A673 (cell line): ENCODE measurements around the gene CHFR.

Experiments used
- CTCF ChIP-seq: fragments of 300-800, 200-600 bp; sonication (generic); conservative IDR thresholded peaks from 2 replicates; pipeline ENCODE4 v1.5.1; 2017; ENCODE audit warnings: low read depth, mild to moderate bottlenecking, antibody characterized with exemption, low read length, moderate library complexity, mixed read lengths
- EZH2 ChIP-seq: fragments of 200-600 bp; sonication (generic); IDR thresholded peaks from 2 replicates; pipeline ENCODE4 v1.6.1; 2017; ENCODE audit warnings: borderline replicate concordance, low read depth, mild to moderate bottlenecking, mixed read lengths, antibody characterized with exemption, low read length; ENCODE audit not compliant: poor library complexity, severe bottlenecking

DNA sequence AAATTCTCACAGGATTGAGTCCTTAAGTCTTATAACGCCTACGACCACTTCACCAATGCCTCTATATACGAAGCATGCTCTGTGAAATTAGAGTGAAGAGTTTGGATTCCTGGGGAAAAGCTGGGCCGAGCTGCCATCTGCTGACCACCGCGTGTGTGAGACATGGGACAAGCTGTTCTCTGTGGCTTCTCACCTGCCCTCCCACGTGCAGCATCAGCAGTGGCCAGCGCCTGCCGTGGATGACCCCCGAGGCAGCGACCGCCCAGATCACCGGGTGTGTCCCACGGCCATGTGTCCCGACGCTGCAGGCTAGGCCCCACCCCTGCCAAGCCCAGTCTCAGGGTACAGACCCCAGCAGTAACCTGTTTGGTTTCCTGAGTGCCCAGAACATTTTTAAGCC lies 37.1 kb downstream of the CHFR start:
- TF ChIP-seq EZH2 (no peak), CTCF (no peak)
